Renal cortical epithelial cell (primary cell): ENCODE data around the gene IQCE. TPM values are rescaled to one million over a fixed set of nuclear protein-coding genes. Genes with fewer than 3 reads are reported as not detected.
"Not testable (repeated sequence)": the region's sequence is repeated elsewhere in the genome, so short reads cannot be mapped to it uniquely, and the experiment has no call there.

ENCODE experiments used
- DNase-seq: peaks from one replicate; pipeline ENCODE4 v3.0.0-alpha.2; 2011; ENCODE audit warnings: low read depth
- total RNA-seq: library from RNA; depleted of rRNA; stranded (reverse); fragments of >200 nt; gene quantifications from 2 replicates; pipeline ENCODE4 v1.2.3, GENCODE V29; 2014

Gene IQCE
- total RNA-seq, 1 donor from 2014 or later: 25.8 TPM

DNA sequence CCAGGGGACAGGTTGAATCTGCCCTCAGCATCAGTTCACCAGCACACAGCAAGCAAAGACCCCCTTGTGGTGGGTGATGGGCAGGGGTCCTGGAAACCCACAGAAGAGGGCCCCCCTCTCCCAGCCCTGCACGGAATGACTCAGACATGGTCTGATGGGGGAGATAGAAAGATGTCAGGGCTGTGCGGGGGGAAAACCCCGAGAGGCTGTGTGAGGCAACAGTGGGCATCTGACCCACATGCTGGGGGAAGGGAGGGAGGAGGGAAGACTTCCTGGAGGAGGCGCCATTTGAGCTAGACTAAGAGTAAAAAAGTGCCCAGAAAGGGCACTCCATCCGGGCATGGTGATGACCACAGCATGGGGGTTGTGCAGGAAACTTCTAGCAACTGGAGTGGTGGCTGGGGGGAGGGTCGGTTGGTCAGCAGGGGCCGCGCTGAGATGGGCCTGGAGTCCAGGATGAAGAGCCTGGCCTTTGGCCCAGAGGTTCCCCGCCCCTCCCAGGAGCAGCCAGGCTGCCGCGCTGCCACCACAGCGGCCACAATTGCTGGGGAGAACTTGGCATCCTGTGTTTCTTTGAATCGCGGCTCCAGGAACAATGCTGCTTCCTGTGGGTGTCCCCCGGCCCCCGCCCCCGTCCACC, 36.7 kb upstream of the IQCE start:
- peak; percentile 71 for DNase-seq

DNA sequence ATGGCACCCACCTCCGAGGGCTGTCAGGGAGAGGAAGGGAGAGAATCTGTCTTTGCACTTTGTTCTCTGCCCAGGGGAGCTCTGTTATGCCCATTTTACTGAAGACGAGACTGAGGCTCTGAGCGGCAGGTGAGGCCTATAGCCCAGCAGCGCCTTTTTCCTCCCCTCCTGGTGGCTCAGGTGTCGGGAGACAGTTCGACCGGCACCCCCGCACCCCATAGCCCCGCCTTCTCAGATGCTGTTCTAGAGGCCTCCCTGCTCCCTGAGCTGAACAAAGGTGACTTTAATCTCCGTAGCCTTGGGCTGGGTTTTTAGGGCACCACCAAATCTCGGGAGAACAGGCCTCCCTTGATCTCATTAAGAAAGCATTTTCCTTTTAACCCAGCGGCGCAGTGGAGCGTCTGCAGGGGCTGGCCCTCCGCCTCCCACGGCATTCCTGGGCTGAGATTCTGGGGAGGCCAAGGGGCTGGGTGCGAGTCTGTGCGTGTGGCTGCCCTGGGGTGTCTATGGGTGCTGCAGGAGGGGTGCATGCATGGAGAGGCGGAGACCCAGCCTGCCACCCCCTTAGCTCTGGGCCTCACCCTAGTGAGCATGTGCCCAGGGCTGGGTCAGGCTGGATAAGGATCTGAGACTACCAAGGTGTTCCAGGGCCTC, 35.9 kb upstream of the IQCE start:
- DNase-seq: peak; percentile 79

DNA sequence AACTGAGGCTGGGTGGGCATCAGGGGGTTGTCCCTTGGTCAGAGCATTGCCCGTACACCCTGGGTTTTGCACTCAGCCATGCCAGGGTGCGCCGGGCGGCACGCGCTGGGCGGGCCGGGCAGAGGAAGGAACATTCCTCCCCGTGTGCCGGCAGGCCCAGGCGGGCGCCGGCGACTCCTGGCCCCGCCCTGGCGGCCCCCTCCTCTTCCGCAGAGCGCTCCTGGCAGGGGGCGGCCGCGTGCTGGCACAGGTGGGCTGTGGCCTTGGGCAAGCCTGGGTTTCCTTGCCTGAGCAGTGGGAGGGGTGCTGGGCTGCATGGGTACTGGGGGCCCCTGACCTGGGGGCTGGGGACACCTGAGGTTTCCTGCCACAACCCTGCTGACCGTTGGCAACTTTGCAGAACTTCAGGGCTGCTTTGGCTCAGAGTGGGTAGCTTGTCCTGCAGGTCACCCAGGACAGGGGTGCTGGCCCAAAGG, 35.3 kb upstream of the IQCE start:
- DNase-seq: no peak

DNA sequence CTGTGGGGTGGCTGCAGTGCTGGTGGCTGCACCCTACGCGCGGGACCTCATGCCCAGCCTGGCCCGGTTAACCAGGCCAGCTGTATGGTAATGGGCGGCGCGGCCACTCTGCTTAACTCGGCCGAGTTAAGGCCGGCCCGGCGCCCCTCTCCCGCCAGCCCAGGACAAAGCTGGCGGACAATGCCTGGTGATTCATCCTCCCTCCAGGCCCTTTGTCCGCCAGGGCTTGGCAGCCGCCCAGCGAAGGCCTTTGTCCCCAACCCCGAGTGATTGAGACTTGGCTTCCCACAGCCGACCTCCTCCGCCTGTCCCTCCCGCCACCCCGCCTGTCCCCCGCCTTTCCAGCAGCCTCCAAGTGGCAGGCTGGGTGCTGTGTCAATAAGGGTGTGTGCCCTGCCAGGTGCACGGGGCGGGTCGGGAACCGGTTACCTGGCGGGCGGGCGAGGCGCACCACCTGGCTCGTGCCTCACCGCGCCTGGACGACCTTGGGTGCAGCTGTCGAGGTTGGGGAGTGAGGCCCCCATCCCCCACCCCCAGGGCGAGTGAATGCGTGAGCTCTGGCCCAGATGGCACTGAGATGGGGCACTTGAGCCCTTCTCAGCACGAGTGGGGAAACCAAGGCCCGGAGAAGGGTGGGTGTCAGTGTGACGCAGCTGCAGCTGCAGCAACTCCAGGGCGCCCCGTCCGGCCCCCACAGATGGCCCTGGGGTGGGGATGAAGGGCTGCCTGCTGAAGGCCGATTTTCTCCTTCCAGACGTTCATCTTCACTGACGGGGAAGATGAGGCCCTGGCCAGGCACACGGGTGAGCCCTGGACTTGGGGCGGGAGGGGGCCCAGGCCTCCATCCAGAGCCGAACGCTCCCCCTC, 34.6 kb upstream of the IQCE start:
- peak; percentile 46 for DNase-seq

DNA sequence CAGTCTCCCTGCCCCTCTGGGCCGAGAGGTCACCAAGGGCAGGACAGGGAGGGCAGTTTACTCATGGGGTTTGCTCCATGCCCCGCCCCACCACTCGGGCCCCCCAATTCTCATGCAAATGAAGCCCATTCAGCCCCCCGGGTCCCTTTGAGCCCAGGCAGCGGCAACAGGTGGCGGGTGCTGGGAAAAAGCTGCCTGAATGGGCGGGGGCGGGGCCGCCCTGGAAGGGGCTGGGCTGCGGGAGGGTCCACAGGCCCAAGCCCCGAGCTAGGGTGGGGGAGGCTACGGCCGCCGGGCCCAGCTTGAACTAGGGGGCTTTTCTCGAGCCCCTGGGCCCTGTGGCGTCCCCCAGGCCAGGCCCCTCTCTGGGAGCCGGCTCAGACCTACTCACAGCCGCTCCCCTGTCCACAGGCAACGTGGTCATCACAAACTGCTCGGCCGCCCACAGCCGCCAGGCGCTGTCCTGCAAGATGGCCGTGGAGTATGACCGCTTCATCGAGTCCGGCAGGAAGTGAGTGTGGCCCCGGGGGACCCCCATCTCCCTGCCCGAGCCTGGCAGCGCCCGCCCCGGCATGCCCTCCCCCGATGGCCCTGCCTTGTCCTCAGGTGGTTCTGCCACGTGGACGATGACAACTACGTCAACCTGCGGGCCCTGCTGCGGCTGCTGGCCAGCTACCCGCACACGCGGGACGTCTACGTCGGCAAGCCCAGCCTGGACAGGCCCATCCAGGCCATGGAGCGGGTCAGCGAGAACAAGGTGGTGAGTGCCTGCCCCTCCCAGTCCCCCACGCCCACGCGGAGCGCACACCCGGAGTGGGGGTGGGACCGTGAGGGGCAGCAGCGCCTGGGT, 33.7 kb upstream of the IQCE start:
- DNase-seq: no peak

DNA sequence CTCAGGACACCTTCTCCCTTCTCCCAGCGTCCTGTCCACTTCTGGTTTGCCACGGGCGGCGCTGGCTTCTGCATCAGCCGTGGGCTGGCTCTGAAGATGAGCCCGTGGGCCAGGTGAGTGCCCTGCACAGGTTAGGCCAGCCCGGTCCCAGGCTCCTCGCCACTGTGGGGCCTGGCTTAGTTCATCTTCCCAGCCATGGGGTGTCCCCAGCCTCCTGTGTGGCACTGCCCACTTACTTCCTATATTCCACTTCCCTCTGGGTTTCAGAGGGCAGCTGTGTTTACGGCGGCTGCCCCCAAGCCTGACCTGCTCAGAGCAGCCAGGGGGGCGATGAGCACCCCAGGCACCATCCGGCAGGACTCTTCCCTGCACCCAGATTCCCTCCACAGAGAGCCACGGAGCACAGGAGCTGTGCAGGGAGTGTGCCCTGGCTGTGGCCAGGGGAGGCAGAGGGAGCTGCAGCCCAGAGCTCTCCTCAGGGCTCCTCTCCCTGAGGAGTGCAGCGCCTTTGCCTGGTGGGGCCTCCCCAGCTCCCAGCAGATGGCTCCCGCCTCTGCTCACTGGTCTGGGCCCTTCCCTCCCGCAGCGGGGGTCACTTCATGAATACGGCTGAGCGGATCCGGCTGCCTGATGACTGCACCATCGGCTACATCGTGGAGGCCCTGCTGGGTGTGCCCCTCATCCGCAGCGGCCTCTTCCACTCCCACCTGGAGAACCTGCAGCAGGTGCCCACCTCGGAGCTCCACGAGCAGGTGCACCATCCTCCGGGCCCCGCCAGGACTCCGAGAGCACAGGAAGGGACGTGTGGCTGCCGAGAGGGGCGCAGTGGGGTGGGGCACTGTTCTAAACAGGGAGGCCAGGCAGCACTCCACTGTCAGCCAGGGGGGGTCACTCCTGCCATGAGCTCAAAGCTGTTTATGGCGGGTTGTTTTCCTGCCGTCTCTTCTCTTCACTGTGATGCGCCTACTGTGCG, 32.8 kb upstream of the IQCE start:
- no peak for DNase-seq

DNA sequence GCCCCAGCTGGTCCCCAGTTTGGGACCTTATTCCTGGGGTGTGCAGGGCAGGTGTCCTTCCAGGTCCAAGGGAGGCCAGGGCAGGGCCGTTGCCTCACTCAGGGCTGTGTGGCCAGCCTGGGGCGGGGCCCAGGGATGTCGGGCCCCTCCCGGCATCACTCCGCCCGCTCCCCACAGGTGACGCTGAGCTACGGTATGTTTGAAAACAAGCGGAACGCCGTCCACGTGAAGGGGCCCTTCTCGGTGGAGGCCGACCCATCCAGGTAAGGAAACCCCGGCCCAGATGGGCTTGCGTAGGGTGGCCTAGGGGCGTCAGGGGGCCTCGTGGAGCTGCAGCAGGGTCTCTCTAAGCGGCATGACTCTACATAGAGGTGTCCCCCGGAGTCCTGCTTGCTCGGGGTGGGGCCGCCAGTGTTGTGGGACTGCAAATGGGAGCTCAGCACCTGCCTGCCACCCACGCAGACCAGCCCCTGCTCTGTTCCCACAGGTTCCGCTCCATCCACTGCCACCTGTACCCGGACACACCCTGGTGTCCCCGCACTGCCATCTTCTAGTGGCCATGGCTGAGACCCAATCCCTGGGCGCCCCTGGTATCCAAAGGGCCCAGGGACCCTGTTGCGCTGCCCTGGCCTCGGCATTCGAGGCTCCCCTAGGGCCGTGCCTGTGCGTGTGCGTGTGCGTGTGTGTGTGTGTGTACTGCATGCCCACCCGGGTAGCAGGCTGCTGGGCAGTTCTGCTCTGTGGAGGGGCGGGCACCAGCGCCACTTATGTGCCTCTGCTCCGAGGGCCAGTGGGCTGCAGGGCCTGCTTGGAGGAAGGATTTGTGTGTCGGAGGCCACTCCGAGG, 31.9 kb upstream of the IQCE start:
- no peak for DNase-seq

DNA sequence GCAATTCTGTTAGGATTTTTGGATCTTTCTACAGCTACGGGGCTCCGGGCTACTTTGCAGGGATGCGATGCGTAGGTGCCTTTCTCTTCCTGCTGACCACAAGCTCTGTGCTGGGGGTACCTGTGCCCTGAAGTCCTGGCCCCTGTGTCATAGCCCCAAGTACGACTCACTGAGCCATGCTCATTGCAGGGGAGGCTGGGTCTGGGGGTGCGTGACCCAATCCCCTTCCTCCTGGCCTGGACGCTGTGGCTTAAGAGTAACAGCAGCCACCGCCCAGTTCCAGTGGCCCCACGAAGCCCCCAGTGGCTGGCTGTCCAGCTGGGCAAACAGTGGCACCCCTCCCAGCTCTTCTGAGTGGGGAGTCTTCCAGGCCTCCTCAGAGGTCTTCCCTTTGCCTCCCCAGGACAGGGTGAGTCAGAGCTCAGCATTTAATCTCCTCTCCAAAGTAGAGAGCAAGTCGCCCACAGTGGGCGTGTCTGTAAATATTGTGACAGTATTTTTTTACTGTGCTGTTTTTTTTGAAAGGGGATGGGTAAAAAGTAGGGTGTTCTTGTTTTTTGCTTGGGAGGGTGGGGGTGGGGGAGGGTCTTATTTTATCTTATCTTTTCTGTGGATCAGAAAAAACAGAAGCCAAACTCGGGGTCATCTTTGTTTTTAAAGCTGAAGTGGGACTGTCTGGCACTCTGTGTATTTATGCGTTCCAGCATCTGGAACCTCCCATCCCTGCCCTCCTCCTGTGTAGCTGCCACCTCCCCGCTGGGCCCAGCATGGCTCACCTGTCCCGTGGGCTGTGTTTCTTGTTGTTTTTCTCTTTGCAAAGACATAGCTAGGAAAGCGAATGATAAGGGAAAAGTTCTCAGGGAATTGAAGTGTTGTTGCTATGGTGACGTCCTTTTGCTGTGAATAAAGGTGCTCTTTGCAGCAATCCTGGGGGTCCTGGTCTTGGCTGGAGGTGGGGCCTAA, 31.0 kb upstream of the IQCE start:
- DNase-seq: peak; percentile 47

DNA sequence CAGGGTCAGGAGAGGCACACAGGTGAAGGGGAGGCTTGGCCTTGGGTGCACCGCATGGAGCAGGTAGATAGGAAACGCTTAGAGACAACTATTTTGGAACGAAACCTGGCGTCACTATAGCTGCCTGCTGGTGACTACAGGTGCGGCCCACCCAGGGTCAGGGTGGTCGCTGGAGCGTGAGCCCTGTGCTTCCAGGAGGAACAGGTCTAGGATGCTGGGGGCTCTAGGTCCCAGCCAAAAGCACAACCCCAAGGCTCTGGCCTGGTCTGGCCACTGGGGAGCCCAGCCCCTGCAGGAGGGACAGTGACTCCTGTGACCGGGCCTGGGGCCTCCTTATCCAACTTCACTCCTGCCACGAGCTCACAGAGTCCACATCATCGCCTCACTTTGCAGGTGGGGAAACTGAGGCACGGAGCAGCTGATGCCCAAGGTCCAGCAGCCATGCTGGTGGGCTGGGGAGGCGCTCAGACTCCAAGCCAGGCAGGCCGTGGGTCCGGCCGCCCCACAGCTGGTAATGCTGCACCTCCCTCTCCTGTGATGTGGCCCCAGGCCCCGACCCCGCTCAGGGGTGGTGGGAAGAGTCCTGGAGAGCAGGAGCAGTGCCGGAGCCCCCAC, 30.2 kb upstream of the IQCE start:
- no peak for DNase-seq

DNA sequence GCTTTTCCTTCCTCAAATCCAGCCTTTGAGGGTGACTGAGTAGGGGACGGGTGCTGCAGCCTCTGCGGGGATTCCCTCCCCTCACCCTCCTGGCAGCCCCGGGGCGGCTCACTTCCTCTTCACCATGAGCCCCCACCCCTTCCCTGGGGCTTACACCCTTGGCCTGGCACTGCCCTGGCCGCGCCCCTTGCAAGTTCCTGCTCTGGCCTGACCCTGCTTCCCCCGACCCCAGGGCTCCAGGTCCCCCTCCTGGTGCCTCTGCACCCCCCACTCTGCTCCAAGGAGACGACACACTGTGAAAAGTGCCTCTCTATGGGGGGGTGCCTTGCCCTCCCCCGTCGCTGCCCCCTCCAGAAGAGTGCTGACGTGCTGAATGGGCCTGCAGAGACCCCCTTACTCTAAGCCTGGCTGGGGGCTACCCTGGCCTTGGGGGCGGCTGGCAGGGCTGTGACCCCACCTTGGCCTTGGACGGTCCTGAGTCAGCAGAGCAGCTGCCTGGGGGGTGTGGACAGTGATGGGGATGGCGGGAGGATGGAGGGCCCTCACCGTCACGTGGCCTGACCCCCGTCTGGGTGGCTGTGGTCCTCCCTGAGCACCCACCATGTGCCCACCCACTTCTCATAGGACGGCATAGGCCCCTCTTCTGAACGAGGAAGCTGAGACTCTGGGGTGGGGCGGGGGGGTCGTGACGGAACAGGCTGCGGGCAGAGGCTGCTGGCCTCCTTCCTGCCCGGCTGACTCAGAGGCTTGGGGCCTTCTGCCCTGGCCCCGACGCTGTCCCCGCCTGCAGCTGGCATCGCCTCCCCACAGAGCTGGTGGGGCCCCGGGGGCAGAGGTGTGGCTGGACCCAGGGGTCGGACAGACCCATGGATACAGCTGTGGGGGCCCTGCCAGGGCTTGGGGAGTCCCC, 29.4 kb upstream of the IQCE start:
- no peak for DNase-seq

DNA sequence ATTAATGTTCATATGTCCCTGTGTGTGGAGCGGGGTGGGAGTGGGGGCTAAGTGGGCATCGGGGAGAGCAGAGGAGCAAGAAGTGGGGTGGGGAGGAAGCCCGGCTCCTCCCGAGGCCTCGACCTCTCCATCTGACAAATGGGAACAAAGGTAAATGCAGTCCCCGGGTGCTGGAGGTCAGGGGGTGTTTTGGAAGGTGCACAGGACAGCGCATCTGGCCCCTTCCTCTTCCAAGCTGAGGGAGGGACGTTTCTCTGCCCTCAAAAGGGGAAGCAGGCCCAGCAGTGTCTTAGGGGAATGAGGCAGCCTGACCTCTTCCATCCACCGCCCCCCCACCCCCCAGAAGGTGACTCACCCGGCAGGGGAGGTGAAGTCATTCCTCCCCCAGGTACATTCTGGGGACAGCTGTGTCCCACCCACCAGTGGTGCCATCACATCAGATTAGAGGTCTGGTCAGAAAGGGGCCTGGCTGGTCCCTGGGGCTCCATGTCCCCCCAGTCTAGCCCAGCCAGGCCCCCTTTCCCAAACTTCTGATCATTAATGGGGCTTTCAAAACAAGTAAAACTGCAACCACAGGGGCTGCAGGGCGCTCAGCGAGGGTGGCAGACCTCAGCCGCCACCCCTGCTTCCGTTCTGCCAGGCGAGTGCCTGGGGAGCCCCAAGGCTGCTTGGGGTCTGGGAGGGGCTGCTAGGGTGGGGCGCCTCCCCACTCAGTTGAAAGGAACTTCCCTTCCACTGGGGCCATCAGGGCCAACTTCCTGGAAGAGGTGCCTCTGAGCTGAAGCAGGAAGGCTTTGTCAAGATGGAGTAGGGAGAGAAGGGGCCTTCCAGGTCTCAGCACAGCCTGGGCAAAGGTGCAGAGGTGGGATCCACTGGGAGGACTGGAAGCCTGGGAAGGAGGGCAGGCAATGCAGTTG, 28.4 kb upstream of the IQCE start:
- DNase-seq: no peak

DNA sequence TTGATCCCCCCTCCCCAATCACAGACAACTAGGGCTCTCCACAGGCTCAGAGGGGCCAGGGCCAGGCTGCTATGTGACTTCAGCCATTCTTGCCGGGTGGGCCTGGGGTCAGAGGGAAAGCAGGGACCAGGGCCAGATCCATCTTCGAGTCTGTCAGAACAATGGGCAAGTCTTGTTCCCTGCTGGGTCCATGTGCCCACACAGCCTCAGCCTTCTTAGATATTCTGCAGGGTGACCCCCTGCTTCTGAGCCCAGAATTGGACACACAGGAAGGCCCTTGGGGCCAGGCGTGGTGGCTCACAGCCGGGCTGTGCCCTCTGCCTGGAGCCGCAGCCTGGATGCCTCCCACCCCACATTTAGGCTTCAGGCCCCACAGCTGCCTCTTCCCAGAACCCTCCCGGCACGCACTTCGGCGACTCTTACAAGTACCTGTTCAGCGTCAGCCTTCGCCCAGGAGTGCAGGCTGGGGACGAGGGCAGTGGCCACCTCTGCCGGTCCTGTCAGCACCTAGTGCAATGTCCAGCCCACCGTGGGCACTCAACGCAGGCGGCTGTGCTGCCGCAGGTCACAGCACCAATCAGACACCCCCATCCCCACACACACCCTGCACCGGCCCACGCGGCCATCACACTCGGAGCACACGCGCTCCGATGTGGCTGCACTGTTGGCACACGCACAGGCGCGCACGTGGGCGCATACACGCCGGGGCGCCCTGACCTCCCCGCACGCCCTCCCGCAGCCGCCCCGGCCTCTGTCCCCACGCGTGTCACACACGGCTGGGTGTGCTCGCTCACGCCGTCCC, 27.6 kb upstream of the IQCE start:
- DNase-seq: not testable (repeated sequence)

DNA sequence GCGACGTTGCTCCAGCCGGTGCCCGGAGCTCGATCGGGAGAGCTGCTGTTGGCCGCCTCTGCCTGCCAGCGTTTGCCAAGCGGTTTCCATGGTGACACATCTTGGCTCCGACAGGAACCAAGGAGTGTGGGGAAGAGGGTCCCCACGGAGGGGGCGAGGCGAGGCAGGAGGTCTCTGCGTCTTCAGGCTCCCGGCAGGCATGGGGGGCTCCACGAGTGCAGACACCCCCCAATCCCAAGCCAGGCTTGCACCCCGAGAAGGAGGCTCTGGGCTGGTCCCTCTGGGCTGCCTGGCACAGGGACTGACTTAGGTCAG, 27.0 kb upstream of the IQCE start:
- not testable (repeated sequence) for DNase-seq

DNA sequence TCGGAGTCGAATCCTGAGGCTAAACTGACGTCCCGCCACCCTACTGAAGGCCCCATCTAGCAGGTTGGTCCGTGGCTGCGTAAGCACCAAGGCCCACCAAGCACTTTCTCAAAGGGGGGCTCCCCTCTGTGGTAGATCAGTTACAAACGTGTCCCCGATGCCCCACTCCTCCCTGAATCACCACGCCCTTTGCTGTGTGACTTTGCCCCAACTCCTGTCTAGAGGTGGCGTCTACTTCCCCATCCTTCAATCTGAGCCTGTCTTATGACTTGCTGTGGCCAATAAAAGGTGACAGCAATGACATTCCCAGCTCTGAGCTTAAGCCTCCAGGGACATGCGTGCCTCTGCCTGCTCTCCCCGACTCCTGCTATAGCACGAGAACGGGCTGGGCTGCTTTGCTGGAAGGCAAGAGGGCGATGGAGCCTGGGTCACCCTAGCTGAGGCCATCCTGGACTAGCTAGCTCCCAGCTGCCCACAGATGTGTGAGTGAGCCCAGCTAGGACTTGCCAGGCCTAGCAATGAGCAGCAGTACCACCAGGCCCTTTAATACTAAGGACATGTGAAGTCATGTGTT, 26.5 kb upstream of the IQCE start:
- not testable (repeated sequence) for DNase-seq

DNA sequence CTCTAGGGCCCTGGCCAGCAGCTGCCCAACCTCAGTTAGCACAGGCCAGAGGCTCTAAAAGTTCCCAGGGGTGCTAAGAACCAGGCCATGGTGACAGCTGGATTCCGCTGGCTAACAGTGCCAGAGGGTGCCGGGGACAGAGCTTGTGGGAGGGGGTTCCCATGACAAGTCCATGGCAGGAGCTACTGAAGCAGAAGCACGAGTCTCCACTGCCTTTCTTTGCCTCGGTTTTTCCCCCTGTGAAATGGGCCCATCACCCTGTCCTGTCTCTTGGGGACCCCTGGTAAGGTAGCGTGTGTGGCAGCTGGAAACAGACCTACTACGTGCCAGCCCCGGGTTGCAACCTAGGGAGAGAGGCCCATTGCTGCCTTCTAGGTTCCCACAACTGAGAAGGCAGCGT, 26.0 kb upstream of the IQCE start:
- not testable (repeated sequence) for DNase-seq
